ENCODE data around the gene SLC9A6.
A peak's percentile ranks its signal among the peaks of the same experiment; 100 is the strongest.

The SLC9A6 gene

DNA sequence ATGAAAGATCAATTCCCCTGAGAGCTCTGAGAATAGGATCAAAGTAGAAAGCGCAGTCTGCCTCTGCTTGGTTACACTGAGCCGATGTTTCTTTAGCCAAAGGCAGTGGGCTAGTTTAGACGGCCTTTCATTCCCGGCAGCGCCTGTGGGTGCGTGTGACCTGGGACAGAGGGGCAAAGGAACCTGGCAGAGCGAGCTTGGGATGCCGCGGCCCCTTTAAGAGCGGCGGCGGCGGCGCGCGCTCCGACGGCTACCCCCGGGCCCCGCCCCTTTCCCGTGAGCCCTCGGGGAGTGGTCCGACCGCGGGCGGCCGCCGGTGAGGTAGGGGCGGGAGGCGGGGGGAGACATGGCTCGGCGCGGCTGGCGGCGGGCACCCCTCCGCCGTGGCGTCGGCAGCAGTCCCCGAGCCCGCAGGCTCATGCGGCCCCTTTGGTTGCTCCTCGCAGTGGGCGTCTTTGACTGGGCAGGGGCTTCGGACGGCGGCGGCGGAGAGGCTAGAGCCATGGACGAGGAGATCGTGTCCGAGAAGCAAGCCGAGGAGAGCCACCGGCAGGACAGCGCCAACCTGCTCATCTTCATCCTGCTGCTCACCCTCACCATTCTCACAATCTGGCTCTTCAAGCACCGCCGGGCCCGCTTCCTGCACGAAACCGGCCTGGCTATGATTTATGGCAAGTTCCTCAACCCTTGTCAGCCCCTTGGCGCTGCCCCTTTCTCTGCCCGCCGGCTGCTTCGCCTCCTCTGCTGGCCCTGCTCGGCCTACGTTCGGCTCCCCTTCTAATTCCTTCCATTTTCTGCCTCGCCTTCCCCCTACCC, at the start of gene SLC9A6:
Gene SLC9A6 (plus strand): TSS at position 279 of the 816 bp plus-strand sequence. CDS start 224 bp downstream, at position 503.
- peak; percentile 70 for DNase-seq (ENCODE audit: low spot score)

GRCh38 chrX:135944486-135944885, 40.7 kb upstream of the SLC9A6 start:
- DNase-seq (ENCODE audit: low spot score): no peak

DNA sequence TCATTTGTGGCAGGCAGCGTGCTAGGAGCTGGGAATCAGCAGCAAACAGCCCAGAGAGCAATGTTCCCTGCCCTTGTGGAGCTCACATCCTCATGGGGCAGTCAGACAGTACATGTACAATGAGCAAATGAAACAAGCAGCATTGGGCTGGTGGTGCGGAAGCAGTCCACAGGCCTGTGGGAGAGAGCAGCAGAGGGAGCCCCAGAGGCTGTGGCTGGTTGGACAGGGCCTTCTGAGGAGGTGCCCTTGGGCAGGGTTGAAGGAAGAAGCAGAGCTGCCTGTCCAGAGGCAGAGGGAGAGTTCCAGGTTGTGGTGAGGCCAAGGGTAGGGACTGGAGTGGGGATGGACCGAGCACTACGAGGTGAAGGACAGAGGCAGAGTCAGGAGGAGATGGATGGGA, 33.9 kb upstream of the SLC9A6 start:
- DNase-seq (ENCODE audit: low spot score): peak; percentile 1

DNA sequence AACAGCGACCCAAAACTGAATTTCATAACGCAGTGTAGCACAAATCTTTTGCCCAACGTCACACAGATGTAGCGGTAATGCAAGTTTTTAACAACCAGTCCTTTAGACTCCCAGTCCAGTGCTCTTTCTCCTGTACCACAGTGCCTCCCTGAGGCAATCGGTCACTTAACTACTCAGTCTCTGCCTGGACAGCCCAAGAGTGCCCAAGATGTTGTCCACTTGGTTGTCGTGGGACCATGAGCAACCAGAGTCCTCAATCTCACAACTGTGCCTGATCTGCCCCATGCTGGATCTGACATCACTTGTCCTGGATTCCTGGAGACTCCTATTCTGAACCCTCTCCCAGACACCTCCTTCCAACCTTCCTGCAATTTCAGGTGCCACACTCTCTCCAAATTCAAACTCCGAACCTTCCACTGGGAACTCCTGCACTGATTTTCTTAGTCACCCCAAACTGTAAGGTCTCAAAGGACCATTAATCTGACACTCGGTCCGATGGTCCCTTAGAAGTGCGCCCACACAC, 12.1 kb upstream of the SLC9A6 start:
- DNase-seq (ENCODE audit: low spot score): peak; percentile 27

DNA sequence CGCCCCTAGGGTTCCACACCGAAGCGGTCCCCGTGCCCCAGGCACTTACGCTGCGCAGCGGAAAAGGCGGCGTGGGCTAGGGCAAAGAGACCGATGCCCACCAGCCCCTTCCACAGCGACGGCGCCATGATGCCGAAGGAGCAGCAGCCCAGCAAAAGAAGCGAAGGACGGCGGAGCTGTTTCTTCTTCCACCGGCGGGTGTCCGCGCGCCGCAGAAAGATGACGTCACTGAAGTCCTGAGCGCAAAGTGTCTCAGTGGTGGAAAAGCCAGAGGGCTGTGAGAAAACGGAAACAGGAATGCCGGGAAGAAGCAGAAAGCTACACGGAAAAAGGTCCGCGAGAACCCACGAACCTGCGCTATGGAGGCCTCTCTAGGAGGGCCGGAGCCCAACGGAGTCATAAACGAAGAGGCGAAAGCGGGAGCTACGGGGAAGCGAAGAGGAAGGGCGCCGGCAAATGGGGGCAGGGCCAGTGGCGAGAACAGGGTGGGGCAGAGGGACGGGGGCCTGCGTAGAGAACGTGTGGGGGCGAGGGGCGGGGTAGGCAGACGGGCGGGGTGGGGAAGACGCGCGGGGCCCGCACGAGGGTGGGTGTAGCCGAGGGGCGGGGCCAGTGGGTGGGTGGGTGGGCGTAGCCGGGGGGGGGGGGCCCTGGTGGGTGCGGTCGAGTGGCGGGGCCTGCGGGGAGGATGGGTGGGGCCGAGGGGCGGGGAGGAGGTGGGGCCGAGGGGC, 11.5 kb upstream of the SLC9A6 start, which contains the start of gene MMGT1:
Gene MMGT1 (minus strand): TSS at position 441 of the 731 bp plus-strand sequence. CDS start 313 bp downstream, at position 128.
- peak; percentile 79 for DNase-seq (ENCODE audit: low spot score)

DNA sequence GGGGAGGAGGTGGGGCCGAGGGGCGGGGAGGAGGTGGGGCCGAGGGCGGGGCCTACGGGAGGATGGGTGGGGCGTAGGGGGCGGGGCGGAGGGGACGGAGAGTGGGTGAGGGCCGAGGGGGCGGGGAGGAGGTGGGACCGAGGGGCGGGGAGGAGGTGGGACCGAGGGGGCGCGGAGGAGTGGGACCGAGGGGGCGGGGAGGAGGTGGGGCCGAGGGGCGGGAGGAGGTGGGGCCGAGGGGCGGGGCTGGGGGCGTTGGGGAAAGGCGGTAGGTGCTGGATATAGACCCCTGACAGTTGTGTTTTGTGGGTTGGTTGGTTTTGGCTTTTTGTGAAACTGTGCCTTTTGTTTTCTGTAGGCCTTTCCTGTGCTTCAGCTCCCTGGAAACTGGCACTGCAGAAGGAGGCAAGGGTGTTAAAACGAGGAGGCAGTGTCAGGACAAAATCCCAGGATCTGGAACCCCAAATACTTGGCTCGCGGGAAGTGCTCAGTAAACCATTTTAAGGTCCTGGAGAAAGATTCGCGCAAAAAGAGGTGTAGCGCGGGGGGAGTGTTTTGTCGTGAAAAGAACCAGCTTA, 10.9 kb upstream of the SLC9A6 start:
- DNase-seq (ENCODE audit: low spot score): peak; percentile 72

DNA sequence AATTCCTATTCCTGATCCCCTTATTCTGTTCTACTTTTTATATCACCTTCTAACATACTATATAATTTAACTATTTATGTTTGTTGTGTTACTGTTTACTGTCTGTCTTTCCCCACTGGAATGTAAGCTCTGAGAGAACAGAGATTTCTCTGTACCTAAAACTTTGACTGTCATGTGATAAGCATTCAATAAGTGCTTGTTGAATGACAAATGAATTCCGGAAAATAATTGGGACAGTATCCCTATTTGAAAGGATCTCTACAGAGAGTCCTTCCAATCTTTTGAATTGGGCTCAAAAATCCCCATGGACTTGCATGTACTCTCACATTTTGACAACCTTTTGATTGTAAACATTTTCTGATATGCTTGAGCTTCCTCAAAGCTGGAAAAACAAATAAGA, 9.8 kb upstream of the SLC9A6 start:
- no peak for DNase-seq (ENCODE audit: low spot score)

DNA sequence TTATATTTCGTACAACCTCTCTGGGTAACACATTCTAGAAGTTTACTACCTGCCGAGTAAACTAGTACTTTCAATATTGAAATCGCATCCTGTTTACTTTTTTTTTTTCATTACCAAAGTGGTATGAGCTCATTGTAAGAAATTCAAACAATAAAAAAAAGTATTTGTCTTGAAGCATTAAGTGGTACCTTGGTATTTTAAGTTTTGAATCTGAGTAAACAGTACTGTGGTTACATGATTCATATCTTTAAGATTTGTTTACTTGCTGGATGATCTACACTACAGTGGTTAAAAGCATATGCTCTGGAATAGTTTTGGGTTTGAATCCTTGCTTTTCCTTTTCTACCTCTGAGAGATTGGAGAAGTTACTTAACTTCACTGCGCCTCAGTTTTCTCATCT, 7.6 kb upstream of the SLC9A6 start:
- DNase-seq (ENCODE audit: low spot score): no peak

GRCh38 chrX:135981010-135981409, 4.2 kb upstream of the SLC9A6 start:
- no peak for DNase-seq (ENCODE audit: low spot score)

GRCh38 chrX:135981668-135982067, 3.6 kb upstream of the SLC9A6 start:
- DNase-seq (ENCODE audit: low spot score): no peak

DNA sequence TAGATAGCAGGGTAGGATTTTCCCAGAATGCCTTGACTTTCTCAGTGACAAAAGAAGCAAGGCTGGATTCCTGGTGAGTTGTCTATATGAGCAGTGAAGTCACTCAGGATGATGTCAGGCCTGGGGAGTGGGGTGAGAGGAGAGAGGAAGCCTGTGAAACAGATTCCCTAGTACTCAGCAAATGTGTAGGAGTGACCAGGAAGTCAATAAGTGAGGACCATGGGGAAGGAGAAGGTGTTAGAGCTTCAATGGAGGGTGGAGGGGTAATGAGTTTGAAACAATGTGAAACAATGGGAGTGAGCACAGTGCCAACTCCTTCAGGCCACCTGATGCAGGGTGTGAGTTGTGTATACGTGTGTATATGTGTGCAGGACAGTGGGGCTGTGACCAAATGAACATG, 2.4 kb upstream of the SLC9A6 start:
- DNase-seq (ENCODE audit: low spot score): no peak

- DNase-seq (ENCODE audit: low spot score): peak; percentile 5
Observed at GRCh38 chrX:135984256-135984655, 979 bp upstream of the SLC9A6 start.

DNA sequence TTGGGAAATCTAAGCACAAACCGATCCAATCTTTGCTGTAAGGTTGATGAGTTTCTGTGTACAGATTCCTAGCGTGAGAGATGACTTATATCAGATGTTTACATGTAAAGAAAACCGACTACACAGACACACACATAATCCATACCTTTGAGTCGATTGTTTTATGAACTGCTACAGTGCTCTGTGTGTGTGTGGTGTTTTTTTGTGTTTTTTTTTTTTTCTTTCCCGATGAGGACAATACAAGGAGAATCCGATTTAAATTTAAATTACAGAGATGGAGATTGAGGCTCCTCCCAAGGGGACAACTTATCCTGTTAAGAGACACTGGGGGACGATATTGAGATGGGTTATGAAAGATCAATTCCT, 461 bp upstream of the SLC9A6 start:
- DNase-seq (ENCODE audit: low spot score): peak; percentile 15

DNA sequence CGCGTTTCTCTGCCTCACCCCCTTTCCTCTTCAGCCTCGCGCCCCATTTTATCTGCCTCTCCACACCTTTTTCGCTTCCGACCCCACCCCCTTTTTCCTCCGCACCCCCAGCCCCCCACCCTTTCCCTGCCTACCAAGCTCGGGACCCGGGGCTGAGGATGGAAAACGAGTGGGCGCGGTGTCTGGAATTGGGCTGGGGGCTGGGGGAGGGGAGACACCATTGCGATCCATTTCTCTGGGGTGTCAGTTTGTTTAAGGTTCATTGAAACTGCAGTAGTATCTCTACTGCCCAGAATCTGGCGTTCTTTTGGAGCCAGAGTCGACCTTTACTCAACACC, 707 bp downstream of the SLC9A6 start:
- no peak for DNase-seq (ENCODE audit: low spot score)

DNA sequence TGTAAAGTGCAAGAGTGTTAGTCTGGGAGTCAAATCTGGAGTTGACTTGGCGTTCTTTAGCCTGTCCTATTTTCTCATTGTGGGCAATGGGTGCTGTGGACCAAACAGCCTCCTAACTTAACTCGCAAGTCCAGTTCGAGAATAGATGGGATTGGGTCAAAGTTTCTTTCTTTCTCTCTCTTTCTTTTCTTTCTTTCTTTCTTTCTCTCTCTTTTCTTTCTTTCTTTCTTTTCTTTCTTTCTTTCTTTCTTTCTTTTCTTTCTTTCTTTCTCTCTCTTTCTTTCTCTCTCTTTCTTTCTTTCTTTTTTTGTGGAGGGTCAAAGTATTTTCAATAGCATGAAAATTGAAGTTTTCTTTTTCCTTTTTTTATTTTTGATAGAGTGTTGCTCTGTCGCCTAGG, 3.0 kb downstream of the SLC9A6 start:
- no peak for DNase-seq (ENCODE audit: low spot score)

DNA sequence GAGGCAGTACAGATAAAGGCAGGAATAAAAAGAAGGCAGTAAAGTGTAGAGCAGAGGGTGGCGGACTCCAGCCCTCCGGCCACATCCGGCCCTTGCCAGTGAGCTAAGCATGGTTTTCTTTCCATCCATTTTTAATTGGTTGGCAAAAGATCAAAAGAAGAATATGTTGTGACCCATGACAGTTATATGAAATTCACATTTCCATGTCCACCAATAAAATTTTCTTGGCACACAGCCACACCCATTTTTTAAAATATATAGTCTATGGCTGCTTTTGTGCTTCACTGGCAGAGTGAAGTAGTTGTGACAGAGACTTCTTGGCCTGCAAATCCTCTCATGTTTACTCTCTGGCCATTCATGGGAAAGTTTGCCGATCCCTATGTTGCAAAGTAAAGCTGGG, 29.8 kb downstream of the SLC9A6 start:
- DNase-seq (ENCODE audit: low spot score): no peak

- no peak for DNase-seq (ENCODE audit: low spot score)
Observed at GRCh38 chrX:136016881-136017280, 31.6 kb downstream of the SLC9A6 start.

GRCh38 chrX:136019226-136019625, 34.0 kb downstream of the SLC9A6 start:
- no peak for DNase-seq (ENCODE audit: low spot score)

GRCh38 chrX:136021160-136021559, 35.9 kb downstream of the SLC9A6 start:
- no peak for DNase-seq (ENCODE audit: low spot score)

- DNase-seq (ENCODE audit: low spot score): no peak
Observed at GRCh38 chrX:136021903-136022302, 36.7 kb downstream of the SLC9A6 start.

GRCh38 chrX:136025091-136025490, 39.9 kb downstream of the SLC9A6 start:
- DNase-seq (ENCODE audit: low spot score): no peak

DNA sequence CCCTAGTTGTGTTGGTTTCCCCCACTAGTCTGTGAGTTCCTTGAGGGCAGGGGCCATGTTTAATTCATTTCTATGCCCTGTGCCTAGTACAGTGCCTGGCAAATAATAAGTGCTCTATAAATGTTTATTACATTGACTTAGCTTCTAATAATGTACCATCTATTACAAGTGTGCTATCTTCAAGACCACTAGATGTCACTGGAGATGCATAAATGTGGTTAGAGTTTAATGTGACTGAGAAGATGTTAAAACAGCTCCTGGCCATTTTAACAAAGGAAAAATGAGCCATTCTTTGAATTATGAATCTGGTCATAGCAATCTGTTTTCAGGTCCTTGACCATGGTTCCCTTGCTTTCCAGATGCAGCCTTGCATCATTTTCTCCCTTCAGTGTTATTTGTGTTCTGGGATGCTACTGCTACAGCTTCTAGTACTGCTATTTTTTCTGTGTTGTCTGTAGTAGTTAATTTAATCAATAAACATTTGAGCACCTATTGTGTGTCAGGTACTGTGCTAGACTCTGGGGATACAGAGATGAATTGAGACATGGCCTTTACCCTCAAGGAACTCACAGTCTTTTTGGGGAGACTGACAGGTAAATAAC, 43.2 kb downstream of the SLC9A6 start:
- peak; percentile 63 for DNase-seq (ENCODE audit: low spot score)
